ENCODE measurements around the gene PCBP3. TPM values are rescaled to one million over a fixed set of nuclear protein-coding genes. Genes with fewer than 3 reads are reported as not detected.
A peak's percentile ranks its signal among the peaks of the same experiment; 100 is the strongest.

The PCBP3 gene
- total RNA-seq, 1 donor from 2014 or later = 72.7 TPM

DNA sequence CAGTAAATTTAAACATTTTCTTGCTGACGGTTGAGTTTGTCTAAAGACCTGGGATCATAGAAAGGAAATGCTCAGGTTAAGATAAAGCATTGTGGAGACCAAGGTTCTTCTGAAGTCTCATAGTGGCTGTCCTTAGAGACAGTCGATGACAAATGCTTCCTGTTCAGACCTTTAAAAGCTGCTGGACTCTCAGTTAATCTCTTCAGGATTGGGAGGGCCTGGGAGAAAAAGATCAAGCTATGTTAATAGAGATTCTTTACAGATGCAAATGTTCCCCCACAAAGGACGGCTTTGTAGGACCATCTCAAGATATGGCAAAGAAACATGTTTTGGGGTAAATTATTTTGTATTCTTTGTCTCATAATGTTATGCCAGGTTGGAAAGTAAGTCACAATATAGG, 213.4 kb downstream of the PCBP3 start:
- peaks cover 12% of the 10 kb centered on the region for H3K36me3 Mint-ChIP-seq (ENCODE audit: unreplicated experiment)
- H3K4me3 Mint-ChIP-seq (ENCODE audit: unreplicated experiment) = no peak overlapping the region
- TF ChIP-seq, protein P1, sequence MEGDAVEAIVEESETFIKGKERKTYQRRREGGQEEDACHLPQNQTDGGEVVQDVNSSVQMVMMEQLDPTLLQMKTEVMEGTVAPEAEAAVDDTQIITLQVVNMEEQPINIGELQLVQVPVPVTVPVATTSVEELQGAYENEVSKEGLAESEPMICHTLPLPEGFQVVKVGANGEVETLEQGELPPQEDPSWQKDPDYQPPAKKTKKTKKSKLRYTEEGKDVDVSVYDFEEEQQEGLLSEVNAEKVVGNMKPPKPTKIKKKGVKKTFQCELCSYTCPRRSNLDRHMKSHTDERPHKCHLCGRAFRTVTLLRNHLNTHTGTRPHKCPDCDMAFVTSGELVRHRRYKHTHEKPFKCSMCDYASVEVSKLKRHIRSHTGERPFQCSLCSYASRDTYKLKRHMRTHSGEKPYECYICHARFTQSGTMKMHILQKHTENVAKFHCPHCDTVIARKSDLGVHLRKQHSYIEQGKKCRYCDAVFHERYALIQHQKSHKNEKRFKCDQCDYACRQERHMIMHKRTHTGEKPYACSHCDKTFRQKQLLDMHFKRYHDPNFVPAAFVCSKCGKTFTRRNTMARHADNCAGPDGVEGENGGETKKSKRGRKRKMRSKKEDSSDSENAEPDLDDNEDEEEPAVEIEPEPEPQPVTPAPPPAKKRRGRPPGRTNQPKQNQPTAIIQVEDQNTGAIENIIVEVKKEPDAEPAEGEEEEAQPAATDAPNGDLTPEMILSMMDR (IDR thresholded peaks at IDR 0.05; ENCODE audit: partially characterized antibody, unreplicated experiment) = no peak
- no peak for DNase-seq
- H3K27ac Mint-ChIP-seq (ENCODE audit: unreplicated experiment) = no peak overlapping the region
- H3K4me1 Mint-ChIP-seq (ENCODE audit: low read depth, unreplicated experiment) = peaks cover 19% of the 10 kb centered on the region
- H3K27me3 Mint-ChIP-seq (ENCODE audit: unreplicated experiment) = peaks cover 2% of the 10 kb centered on the region
- peaks cover 10% of the 10 kb centered on the region for H3K9me3 Mint-ChIP-seq (ENCODE audit: unreplicated experiment)

DNA sequence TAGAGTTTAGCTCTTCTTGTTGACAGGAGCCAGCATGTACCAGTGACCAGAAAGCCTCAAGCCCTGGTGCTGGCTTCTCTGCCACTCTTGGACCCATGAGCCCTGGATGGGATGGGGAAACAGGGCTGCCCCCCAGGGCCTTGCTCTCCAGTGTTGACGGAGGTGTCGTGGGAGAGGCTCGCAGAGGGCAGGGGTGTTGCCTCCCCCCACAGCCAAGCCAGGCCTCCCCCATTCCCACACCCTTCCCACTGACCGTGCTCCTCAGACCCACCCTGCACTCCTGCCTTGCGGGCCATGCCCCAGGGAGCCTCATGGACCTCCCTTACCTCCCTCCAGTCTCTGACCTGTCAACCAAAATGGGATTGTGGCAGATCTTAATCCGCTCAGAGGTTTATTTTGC, 214.2 kb downstream of the PCBP3 start:
- Mint-ChIP-seq H3K36me3 (ENCODE audit: unreplicated experiment) (peaks cover 9% of the 10 kb centered on the region), H3K27ac (ENCODE audit: unreplicated experiment) (no peak overlapping the region), H3K4me1 (ENCODE audit: low read depth, unreplicated experiment) (peaks cover 19% of the 10 kb centered on the region), H3K9me3 (ENCODE audit: unreplicated experiment) (peaks cover 8% of the 10 kb centered on the region), H3K4me3 (ENCODE audit: unreplicated experiment) (no peak overlapping the region), H3K27me3 (ENCODE audit: unreplicated experiment) (peaks cover 2% of the 10 kb centered on the region)
- TF ChIP-seq, protein P1 (IDR thresholded peaks at IDR 0.05; ENCODE audit: partially characterized antibody, unreplicated experiment) = no peak
- DNase-seq = no peak

DNA sequence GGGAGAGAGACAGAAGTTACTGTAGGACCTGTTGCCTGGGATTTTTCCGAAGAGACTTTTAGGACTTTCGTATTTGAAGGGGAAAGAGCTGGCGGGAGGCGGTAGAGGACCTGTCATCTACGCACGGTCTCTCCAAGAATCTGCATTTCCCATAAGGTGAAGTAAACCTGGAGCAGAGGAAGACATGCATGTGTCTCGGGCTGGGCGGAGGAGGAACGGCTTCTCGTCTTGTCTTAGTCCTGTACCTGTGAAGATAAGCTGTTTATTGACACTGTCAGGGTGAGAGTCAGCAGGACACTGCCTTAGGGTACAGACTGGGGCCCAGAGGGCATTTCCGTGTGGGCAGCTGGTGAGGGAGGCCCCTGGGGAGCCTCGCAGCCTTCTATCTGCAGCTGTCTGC, 214.7 kb downstream of the PCBP3 start:
- no peak for DNase-seq
- Mint-ChIP-seq H3K4me3 (ENCODE audit: unreplicated experiment) (peak overlapping the region; percentile 55), H3K4me1 (ENCODE audit: low read depth, unreplicated experiment) (peaks cover 19% of the 10 kb centered on the region), H3K36me3 (ENCODE audit: unreplicated experiment) (peaks cover 5% of the 10 kb centered on the region), H3K27ac (ENCODE audit: unreplicated experiment) (peak overlapping the region; percentile 22), H3K27me3 (ENCODE audit: unreplicated experiment) (peaks cover 2% of the 10 kb centered on the region), H3K9me3 (ENCODE audit: unreplicated experiment) (peaks cover 7% of the 10 kb centered on the region)
- TF ChIP-seq, protein P1 (IDR thresholded peaks at IDR 0.05; ENCODE audit: partially characterized antibody, unreplicated experiment) = no peak

DNA sequence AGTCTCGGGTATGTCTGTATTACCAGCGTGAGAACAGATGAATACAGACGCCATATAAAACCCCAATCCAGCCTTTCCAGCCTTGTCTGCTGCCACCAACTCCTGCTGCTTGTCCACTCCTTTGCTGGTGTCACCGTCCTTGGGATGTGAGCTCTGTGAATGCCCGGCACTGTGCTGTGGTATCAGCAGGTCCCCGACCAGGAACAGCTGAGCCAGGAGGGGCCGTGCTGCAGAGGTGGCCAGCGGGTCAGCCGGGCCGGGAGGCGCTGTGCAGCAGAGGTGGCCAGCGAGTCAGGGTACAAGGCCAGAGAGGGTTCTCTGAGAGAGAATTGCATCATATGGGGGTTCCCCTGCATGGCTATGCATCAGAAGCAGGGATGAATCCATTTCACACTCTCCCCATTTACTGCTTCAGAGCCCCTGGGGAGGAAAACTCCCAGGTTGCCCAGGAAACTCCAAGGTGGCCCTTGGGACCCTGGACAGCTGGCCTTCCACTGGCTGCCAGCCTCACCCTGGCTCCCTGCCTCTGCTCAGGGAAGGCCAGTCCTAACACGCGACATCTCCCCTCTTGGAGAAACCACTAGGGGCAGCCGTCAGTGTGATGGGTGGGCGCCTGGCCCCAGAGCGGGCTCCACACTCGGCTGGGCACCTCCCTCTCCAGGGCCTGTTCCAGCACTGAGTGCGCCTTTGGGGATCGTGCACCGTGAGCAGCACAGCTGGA, 215.7 kb downstream of the PCBP3 start:
- TF ChIP-seq, protein P1 (IDR thresholded peaks at IDR 0.05; ENCODE audit: partially characterized antibody, unreplicated experiment) = no peak
- peaks cover 7% of the 10 kb centered on the region for H3K9me3 Mint-ChIP-seq (ENCODE audit: unreplicated experiment)
- peaks cover 19% of the 10 kb centered on the region for H3K4me1 Mint-ChIP-seq (ENCODE audit: low read depth, unreplicated experiment)
- H3K4me3 Mint-ChIP-seq (ENCODE audit: unreplicated experiment) = no peak overlapping the region
- H3K27ac Mint-ChIP-seq (ENCODE audit: unreplicated experiment) = no peak overlapping the region
- H3K36me3 Mint-ChIP-seq (ENCODE audit: unreplicated experiment) = peaks cover 4% of the 10 kb centered on the region
- peaks cover 4% of the 10 kb centered on the region for H3K27me3 Mint-ChIP-seq (ENCODE audit: unreplicated experiment)
- no peak for DNase-seq

DNA sequence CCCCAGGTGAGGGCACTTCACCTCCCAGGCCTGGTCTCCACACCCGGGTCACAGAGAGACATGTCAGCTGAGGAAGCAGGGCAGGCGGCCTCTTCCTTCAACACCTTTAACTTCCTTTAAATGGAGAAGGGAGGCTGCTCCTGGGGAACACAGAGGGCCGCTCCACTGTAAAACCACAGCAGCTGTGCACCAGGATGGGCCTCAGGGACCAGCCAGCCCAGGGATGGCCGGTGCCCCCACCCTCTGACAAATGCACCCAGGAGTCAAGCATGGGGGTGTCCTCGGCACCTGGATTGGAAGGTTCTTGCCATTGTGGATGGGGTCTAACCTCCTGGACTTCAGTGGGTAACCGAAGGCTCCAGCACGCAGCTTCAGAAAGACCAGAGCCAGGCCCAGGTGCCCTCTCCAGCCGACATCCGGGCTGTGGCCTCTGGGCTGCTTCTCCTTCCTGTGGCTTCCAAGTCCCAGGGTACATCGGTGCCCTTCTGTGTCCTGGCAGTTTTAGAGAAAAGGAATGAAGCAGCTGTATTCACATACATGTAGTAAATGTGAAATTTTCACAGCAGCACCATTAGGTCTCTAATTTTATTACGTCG, 216.3 kb downstream of the PCBP3 start:
- no peak overlapping the region for H3K27ac Mint-ChIP-seq (ENCODE audit: unreplicated experiment)
- H3K36me3 Mint-ChIP-seq (ENCODE audit: unreplicated experiment) = no peaks in the 10 kb centered on the region
- peaks cover 5% of the 10 kb centered on the region for H3K9me3 Mint-ChIP-seq (ENCODE audit: unreplicated experiment)
- peaks cover 5% of the 10 kb centered on the region for H3K27me3 Mint-ChIP-seq (ENCODE audit: unreplicated experiment)
- H3K4me1 Mint-ChIP-seq (ENCODE audit: low read depth, unreplicated experiment) = peaks cover 15% of the 10 kb centered on the region
- H3K4me3 Mint-ChIP-seq (ENCODE audit: unreplicated experiment) = no peak overlapping the region
- TF ChIP-seq, protein P1 (IDR thresholded peaks at IDR 0.05; ENCODE audit: partially characterized antibody, unreplicated experiment) = no peak
- DNase-seq = no peak
